Fibroblast of lung (primary cell): ENCODE results near the gene PLOD2. TPM values are rescaled to one million over a fixed set of nuclear protein-coding genes. Genes with fewer than 3 reads are reported as not detected.

Experiments
- DNase-seq, 2 donors: peaks; one replicate each; pipeline versions ENCODE4 v3.0.0 to v3.0.0-alpha.2; 2010; ENCODE audit warnings: low read depth in 2 of 2
- H2AFZ ChIP-seq: 2 replicates; pipeline ENCODE4 v1.5.1; 2012; ENCODE audit warnings: low read length, control low read depth, inconsistent platforms
- H3K27ac ChIP-seq: 2 replicates; pipeline ENCODE4 v1.5.1; 2011; ENCODE audit warnings: low read length, control low read depth; ENCODE audit not compliant: insufficient read depth
- H3K27me3 ChIP-seq: 2 replicates; pipeline ENCODE4 v1.5.1; 2011; ENCODE audit warnings: mild to moderate bottlenecking, low read length; ENCODE audit not compliant: control insufficient read depth, insufficient read depth
- H3K36me3 ChIP-seq: 2 replicates; pipeline ENCODE4 v1.5.1; 2011; ENCODE audit warnings: low read length; ENCODE audit not compliant: control insufficient read depth, insufficient read depth
- H3K4me1 ChIP-seq: 2 replicates; pipeline ENCODE4 v1.5.1; 2011; ENCODE audit warnings: low read length; ENCODE audit not compliant: control insufficient read depth, insufficient read depth; ENCODE audit errors: extremely low read depth
- H3K4me2 ChIP-seq: 2 replicates; pipeline ENCODE4 v1.5.1; 2011; ENCODE audit warnings: low read length, control low read depth; ENCODE audit not compliant: insufficient read depth; ENCODE audit errors: extremely low read depth
- H3K4me3 ChIP-seq, 4 experiments: fragments of 200-600 bp in 1 of 4; sonication (generic) in 1 of 4; replicated peaks in 1 of 4; 2 replicates each; pipeline ENCODE4 v1.5.1; 2011 to 2016; ENCODE audit warnings: low read length in 4 of 4, low read depth in 3 of 4, mild to moderate bottlenecking in 3 of 4, control low read depth in 2 of 4, inconsistent platforms in 1 of 4, mixed read lengths in 1 of 4; ENCODE audit not compliant: insufficient read depth in 1 of 4; ENCODE audit errors: control extremely low read depth in 1 of 4
- H3K79me2 ChIP-seq: 2 replicates; pipeline ENCODE4 v1.5.1; 2012; ENCODE audit warnings: mild to moderate bottlenecking, low read length, inconsistent platforms; ENCODE audit not compliant: control insufficient read depth, insufficient read depth
- H3K9ac ChIP-seq: 2 replicates; pipeline ENCODE4 v1.5.1; 2011; ENCODE audit warnings: mild to moderate bottlenecking, low read length, control low read depth; ENCODE audit not compliant: insufficient read depth
- H3K9me3 ChIP-seq: 2 replicates; pipeline ENCODE4 v1.5.1; 2012; ENCODE audit warnings: low read depth, low read length; ENCODE audit not compliant: control insufficient read depth, insufficient read depth
- H4K20me1 ChIP-seq: 2 replicates; pipeline ENCODE4 v1.5.1; 2011; ENCODE audit warnings: low read length; ENCODE audit not compliant: control insufficient read depth, insufficient read depth; ENCODE audit errors: extremely low read depth
- CTCF ChIP-seq, 2 donors: IDR thresholded peaks in 1 of 2; conservative IDR thresholded peaks in 1 of 2; 1 replicate in 1 of 2; 2 replicates in 1 of 2; pipeline ENCODE4 v1.5.1; 2011 to 2012; ENCODE audit warnings: low read length in 2 of 2, control low read depth in 1 of 2, inconsistent platforms in 1 of 2, low read depth in 1 of 2, mild to moderate bottlenecking in 1 of 2
- EZH2 ChIP-seq: IDR thresholded peaks from 2 replicates; pipeline ENCODE4 v1.5.1; 2012; ENCODE audit warnings: low read length, control low read depth, mild to moderate bottlenecking; ENCODE audit errors: missing control alignments
- polyA plus RNA-seq, 2 donors: library from polyadenylated mRNA; depleted of rRNA in 1 of 2; stranded (reverse) in 1 of 2; unstranded in 1 of 2; fragments of >200 nt; gene quantifications; 2 replicates each; pipeline ENCODE4 v1.2.1, GENCODE V29; 2011 to 2012; ENCODE audit warnings: missing spikeins in 1 of 2
- total RNA-seq: library from RNA; depleted of rRNA; stranded (reverse); fragments of >200 nt; gene quantifications from 2 replicates; pipeline ENCODE4 v1.2.1, GENCODE V29; 2014

PLOD2 gene
- total and polyA plus RNA-seq, 2 donors (not counting 1 experiment from before 2014, with no cell fraction given), result 91.8 to 114 TPM

- H3K4me3 ChIP-seq, result no peak overlapping the region
- no peak for TF ChIP-seq CTCF (conservative IDR thresholded peaks at IDR 0.05 in 1 of 2, IDR thresholded peaks at IDR 0.05 in 1 of 2; ENCODE audit: low read depth in 1 of 2, low read length in 2 of 2)
- no peak for TF ChIP-seq EZH2
- H3K4me1 ChIP-seq, result peaks cover 14% of the 10 kb centered on the region
- no peak overlapping the region for H3K9ac ChIP-seq
- no peaks in the 10 kb centered on the region for H3K27me3 ChIP-seq
- no peak for DNase-seq
- no peaks in the 10 kb centered on the region for H3K36me3 ChIP-seq
- H4K20me1 ChIP-seq, result no peaks in the 10 kb centered on the region
- H3K27ac ChIP-seq, result no peak overlapping the region
- H3K79me2 ChIP-seq, result peaks cover 11% of the 10 kb centered on the region
- peak overlapping the region; percentile 46 for H3K4me2 ChIP-seq
- H3K9me3 ChIP-seq, result no peaks in the 10 kb centered on the region
- H2AFZ ChIP-seq, result no peak overlapping the region
These were observed 21.3 kb downstream of the PLOD2 start for GRCh38 chr3:146139586-146140110.

- H2AFZ ChIP-seq, result no peak overlapping the region
- H3K36me3 ChIP-seq, result no peaks in the 10 kb centered on the region
- H3K27ac ChIP-seq, result no peak overlapping the region
- H3K9ac ChIP-seq, result no peak overlapping the region
- H3K27me3 ChIP-seq, result no peaks in the 10 kb centered on the region
- TF ChIP-seq EZH2 (no peak), CTCF (conservative IDR thresholded peaks at IDR 0.05 in 1 of 2, IDR thresholded peaks at IDR 0.05 in 1 of 2; ENCODE audit: low read depth in 1 of 2, low read length in 2 of 2) (no peak)
- no peak overlapping the region for H3K4me2 ChIP-seq
- peaks cover 11% of the 10 kb centered on the region for H3K79me2 ChIP-seq
- no peaks in the 10 kb centered on the region for H3K9me3 ChIP-seq
- no peak for DNase-seq
- peaks cover 14% of the 10 kb centered on the region for H3K4me1 ChIP-seq
- no peaks in the 10 kb centered on the region for H4K20me1 ChIP-seq
- no peak overlapping the region for H3K4me3 ChIP-seq
These were observed 22.1 kb downstream of the PLOD2 start for GRCh38 chr3:146138902-146139301.

DNA sequence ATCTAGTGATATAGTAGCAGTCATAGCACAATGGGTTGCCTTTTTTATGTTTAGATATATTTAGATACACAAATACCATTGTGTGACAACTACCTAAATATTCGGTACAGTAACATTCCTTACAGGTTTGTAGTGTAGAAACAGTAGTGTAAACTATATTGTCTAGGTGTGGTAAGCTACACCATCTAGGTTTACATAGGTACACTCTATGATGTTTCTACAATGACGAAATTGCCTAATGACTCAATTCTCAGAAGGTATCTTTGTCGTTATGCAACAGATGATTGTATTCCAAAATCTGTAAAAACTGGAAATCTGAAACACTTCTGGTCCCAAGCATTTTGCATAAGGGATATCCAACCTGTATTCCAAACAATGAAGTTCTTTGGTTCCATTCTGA, 24.3 kb downstream of the PLOD2 start:
- Histone ChIP-seq H4K20me1 (no peaks in the 10 kb centered on the region), H2AFZ (no peak overlapping the region)

More for the DNA sequence above, 24.3 kb downstream of the PLOD2 start:
- TF ChIP-seq EZH2 (no peak), CTCF (conservative IDR thresholded peaks at IDR 0.05 in 1 of 2, IDR thresholded peaks at IDR 0.05 in 1 of 2; ENCODE audit: low read depth in 1 of 2, low read length in 2 of 2) (no peak)
- no peak for DNase-seq
- H3K27ac ChIP-seq, result no peak overlapping the region
- H3K36me3 ChIP-seq, result no peaks in the 10 kb centered on the region
- H3K9me3 ChIP-seq, result no peaks in the 10 kb centered on the region
- no peak overlapping the region for H3K4me2 ChIP-seq
- H3K4me1 ChIP-seq, result peaks cover 6% of the 10 kb centered on the region
- no peaks in the 10 kb centered on the region for H3K27me3 ChIP-seq
- H3K4me3 ChIP-seq, result no peak overlapping the region
- peaks cover 3% of the 10 kb centered on the region for H3K79me2 ChIP-seq
- no peak overlapping the region for H3K9ac ChIP-seq
